Breast epithelium (tissue), 4 donors: ENCODE measurements around the gene CNGB1. TPM values are rescaled to one million over a fixed set of nuclear protein-coding genes. Genes with fewer than 3 reads are reported as not detected.

Experiments
- DNase-seq, 2 donors: peaks; one replicate each; pipeline ENCODE4 v3.0.0-alpha.2; 2019; ENCODE audit warnings: low spot score in 2 of 2
- H3K27ac ChIP-seq, 2 donors: fragments of 200-600 bp; sonication (generic) in 1 of 2; one replicate each; pipeline ENCODE4 v1.5.1; 2016 to 2019; ENCODE audit warnings: mild to moderate bottlenecking in 1 of 2
- H3K27me3 ChIP-seq, 2 donors: fragments of 200-600 bp; sonication (generic) in 1 of 2; one replicate each; pipeline versions ENCODE4 v1.5.1 to v1.6.0; 2017 to 2019; ENCODE audit warnings: control low read depth in 1 of 2, mild to moderate bottlenecking in 1 of 2
- H3K36me3 ChIP-seq: fragments of 200-600 bp; one replicate; pipeline ENCODE4 v1.5.1; 2019
- H3K4me1 ChIP-seq, 2 donors: fragments of 200-600 bp; sonication (generic); one replicate each; pipeline ENCODE4 v1.5.1; 2016 to 2019; ENCODE audit warnings: control low read depth in 1 of 2
- H3K4me3 ChIP-seq, 3 donors: fragments of 200-600 bp; sonication (generic); 1 replicate in 2 of 3; 2 replicates in 1 of 3; pipeline ENCODE4 v1.5.1; 2016 to 2019; ENCODE audit warnings: mild to moderate bottlenecking in 3 of 3, moderate library complexity in 2 of 3
- H3K9me3 ChIP-seq, 2 donors: fragments of 200-600 bp; sonication (generic) in 1 of 2; one replicate each; pipeline ENCODE4 v1.5.1; 2016 to 2019; ENCODE audit warnings: control low read depth in 1 of 2
- CTCF ChIP-seq, 3 donors: fragments of 450-650 bp; IDR thresholded peaks; one replicate each; pipeline ENCODE4 v1.5.1; 2016 to 2017; ENCODE audit warnings: antibody characterized with exemption in 3 of 3, mild to moderate bottlenecking in 3 of 3, moderate library complexity in 3 of 3
- POLR2A ChIP-seq: fragments of 450-650 bp; IDR thresholded peaks from one replicate; pipeline ENCODE4 v1.6.1; 2016; ENCODE audit warnings: antibody characterized with exemption, mild to moderate bottlenecking, moderate library complexity
- POLR2AphosphoS5 ChIP-seq, 3 donors: sonication (generic); formaldehyde crosslinking; IDR thresholded peaks; one replicate each; pipeline ENCODE4 v1.6.1; 2017; ENCODE audit warnings: antibody characterized with exemption in 3 of 3
- intact Hi-C: fragments of 100-400 bp; cut with DNase I; formaldehyde crosslinking; loops from one replicate; pipeline ENCODE4 v1.15.1; 2023; ENCODE audit warnings: low total_unique reads
- total RNA-seq, 3 donors: library from RNA; depleted of rRNA; stranded (reverse); fragments of >200 nt; gene quantifications; one replicate each; pipeline ENCODE4 v1.1.0, GENCODE V29; 2016

The CNGB1 gene
- total RNA-seq, 3 donors from 2014 or later, result not detected

- no peak for TF ChIP-seq POLR2A
- TF ChIP-seq CTCF (IDR thresholded peaks at IDR 0.05), result no peak
- no peak for TF ChIP-seq POLR2AphosphoS5 (IDR thresholded peaks at IDR 0.05)
- no peak for DNase-seq
- intact Hi-C loops, result no loop called here
- Histone ChIP-seq H3K27me3 (no peaks in the 10 kb centered on the region), H3K4me3 (no peak overlapping the region), H3K9me3 (no peaks in the 10 kb centered on the region), H3K36me3 (no peaks in the 10 kb centered on the region), H3K27ac (peak overlapping the region in 1 of 2 donors; percentile 12), H3K4me1 (no peaks in the 10 kb centered on the region)
These were observed 12.4 kb downstream of the CNGB1 start for GRCh38 chr16:57958544-57958943.

- H3K27me3 ChIP-seq, result no peaks in the 10 kb centered on the region
- H3K36me3 ChIP-seq, result no peaks in the 10 kb centered on the region
- no peak for DNase-seq
- intact Hi-C loops, result no loop called here
- H3K4me1 ChIP-seq, result no peaks in the 10 kb centered on the region
- H3K9me3 ChIP-seq, result no peaks in the 10 kb centered on the region
- no peak overlapping the region for H3K27ac ChIP-seq
- no peak overlapping the region for H3K4me3 ChIP-seq
- TF ChIP-seq CTCF (IDR thresholded peaks at IDR 0.05) (no peak), POLR2A (no peak), POLR2AphosphoS5 (IDR thresholded peaks at IDR 0.05) (no peak)
These were observed 13.1 kb downstream of the CNGB1 start for GRCh38 chr16:57957673-57958392.

- intact Hi-C loops, result no loop called here
- no peak for DNase-seq
- Histone ChIP-seq H3K9me3 (no peaks in the 10 kb centered on the region), H3K4me3 (no peak overlapping the region), H3K4me1 (no peaks in the 10 kb centered on the region), H3K27me3 (no peaks in the 10 kb centered on the region), H3K27ac (no peak overlapping the region), H3K36me3 (no peaks in the 10 kb centered on the region)
- TF ChIP-seq POLR2AphosphoS5 (IDR thresholded peaks at IDR 0.05) (no peak), POLR2A (no peak), CTCF (IDR thresholded peaks at IDR 0.05) (no peak)
These were observed 13.8 kb downstream of the CNGB1 start for GRCh38 chr16:57956924-57957672.

- H3K27ac ChIP-seq, result no peak overlapping the region
- TF ChIP-seq POLR2A (no peak), POLR2AphosphoS5 (IDR thresholded peaks at IDR 0.05) (no peak), CTCF (IDR thresholded peaks at IDR 0.05) (no peak)
- no peak overlapping the region for H3K4me3 ChIP-seq
- no peak for DNase-seq
- no peaks in the 10 kb centered on the region for H3K36me3 ChIP-seq
- no peaks in the 10 kb centered on the region for H3K27me3 ChIP-seq
- H3K4me1 ChIP-seq, result no peaks in the 10 kb centered on the region
- intact Hi-C loops, result no loop called here
- no peaks in the 10 kb centered on the region for H3K9me3 ChIP-seq
These were observed 14.6 kb downstream of the CNGB1 start for GRCh38 chr16:57956270-57956808.
